Astrocyte of the cerebellum (primary cell): Measurements from ENCODE around the gene DMP1.

ENCODE experiments used
- DNase-seq: peaks from one replicate; pipeline ENCODE4 v3.0.0-alpha.2; 2011; ENCODE audit warnings: low read depth
- H3K4me3 ChIP-seq: 2 replicates; pipeline ENCODE4 v1.5.1; 2011; ENCODE audit warnings: mild to moderate bottlenecking, low read depth, low read length, moderate library complexity
- in situ Hi-C: cut with HindIII; loops from 2 replicates; pipeline ENCODE4 v1.10.0; 2017; ENCODE audit warnings: low sequenced_read_pairs
- TF ChIP-seq, protein P1 (sequence below): IDR thresholded peaks from 2 replicates; pipeline ENCODE4 v1.5.1; 2012; ENCODE audit warnings: low read length, low read depth, moderate library complexity, mild to moderate bottlenecking; ENCODE audit errors: missing control alignments

Gene DMP1

DNA sequence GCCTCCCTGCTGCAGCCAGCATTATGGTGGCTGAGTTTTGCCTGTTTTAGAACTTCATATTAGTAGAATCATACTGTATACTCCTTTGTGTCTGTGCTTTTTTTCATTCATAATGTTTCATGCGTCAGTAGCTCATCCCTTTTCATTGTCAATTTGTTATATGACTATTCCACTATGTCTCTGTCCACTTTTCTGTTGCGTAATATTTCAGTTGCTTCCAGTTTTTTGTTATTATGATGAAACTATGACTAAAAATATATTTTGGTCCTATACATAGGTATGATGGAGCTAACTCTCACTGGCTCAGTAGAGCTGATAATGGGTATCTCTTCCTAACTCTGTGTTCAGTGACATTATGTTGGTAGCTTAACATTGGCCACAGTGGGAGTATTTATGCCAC is 48.3 kb downstream of the DMP1 start:
- DNase-seq: no peak
- TF ChIP-seq, protein P1, sequence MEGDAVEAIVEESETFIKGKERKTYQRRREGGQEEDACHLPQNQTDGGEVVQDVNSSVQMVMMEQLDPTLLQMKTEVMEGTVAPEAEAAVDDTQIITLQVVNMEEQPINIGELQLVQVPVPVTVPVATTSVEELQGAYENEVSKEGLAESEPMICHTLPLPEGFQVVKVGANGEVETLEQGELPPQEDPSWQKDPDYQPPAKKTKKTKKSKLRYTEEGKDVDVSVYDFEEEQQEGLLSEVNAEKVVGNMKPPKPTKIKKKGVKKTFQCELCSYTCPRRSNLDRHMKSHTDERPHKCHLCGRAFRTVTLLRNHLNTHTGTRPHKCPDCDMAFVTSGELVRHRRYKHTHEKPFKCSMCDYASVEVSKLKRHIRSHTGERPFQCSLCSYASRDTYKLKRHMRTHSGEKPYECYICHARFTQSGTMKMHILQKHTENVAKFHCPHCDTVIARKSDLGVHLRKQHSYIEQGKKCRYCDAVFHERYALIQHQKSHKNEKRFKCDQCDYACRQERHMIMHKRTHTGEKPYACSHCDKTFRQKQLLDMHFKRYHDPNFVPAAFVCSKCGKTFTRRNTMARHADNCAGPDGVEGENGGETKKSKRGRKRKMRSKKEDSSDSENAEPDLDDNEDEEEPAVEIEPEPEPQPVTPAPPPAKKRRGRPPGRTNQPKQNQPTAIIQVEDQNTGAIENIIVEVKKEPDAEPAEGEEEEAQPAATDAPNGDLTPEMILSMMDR: no peak
- in situ Hi-C loops: no loop called here
- H3K4me3 ChIP-seq: no peak overlapping the region

DNA sequence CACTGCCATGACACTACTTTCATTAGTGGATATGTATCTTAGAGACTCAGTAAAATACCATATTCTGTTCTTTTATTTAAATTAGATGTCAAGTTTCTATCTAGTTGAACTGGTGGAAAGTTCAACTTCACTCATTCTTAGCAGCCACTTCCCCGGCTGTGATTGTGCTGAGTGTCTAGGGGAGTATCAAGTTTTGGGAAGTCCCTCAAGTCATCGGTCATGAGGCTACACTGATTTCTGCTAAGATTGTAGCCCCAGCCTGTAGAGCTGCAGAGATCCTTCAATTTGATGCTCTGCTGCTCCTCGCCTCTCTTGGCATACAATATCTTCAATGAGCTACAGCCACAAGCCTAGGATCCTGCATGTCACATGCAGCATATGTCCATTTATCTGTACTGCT is 53.9 kb downstream of the DMP1 start:
- no peak for DNase-seq
- in situ Hi-C loops: no loop called here
- no peak overlapping the region for H3K4me3 ChIP-seq
- TF ChIP-seq, protein P1: no peak

DNA sequence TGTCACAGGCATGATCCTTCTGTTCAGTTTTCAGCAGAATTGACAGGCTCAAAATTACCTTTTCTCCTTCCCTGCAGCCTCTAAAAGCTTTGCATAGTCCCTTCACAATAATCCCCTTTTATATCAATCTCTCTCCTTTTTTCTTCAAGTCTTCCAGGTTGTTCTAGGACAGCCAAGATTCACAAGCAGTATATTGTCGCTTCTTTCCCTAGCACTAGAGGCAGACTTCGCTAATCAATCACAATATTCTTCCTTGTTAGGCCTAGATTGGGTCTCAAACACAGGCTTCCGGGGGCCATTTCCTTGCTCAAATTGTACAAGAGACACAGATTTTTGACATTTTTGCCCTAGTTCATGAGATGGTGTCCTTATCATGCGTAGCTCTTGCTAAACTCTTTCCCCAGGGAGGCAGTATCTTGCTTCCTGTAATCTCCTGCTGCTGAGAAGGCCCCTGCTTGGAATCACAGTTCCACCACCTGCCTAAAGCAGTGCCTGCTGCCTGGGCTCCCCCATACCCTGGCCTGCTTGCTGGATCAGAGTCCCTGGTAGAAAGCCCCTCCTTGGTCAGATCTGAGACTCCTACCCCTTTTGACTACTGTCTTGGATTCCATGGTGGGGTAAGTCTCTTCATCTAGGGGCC is 57.3 kb downstream of the DMP1 start:
- DNase-seq: no peak
- H3K4me3 ChIP-seq: no peak overlapping the region
- in situ Hi-C loops: no loop called here
- TF ChIP-seq, protein P1: no peak
